Activated T-cell treated with anti-CD3 and anti-CD28 coated beads, Interleukin-2, amount 50 U/mL, for 4 hours (primary cell): ENCODE results near the gene ACTL9. TPM values are rescaled to one million over a fixed set of nuclear protein-coding genes. Genes with fewer than 3 reads are reported as not detected.

ENCODE experiments used
- ATAC-seq, 2 donors: fragments of 200-7000 bp; cut with Tn5 transposase; one replicate each; pipeline ENCODE4 v1.10.0; 2021
- DNase-seq: peaks from one replicate; pipeline ENCODE4 v3.0.0-alpha.2; 2020
- H3K27me3 Mint-ChIP-seq: one replicate; pipeline ENCODE4 v1.8.0; 2021; ENCODE audit warnings: low read depth, mixed read lengths
- H3K36me3 Mint-ChIP-seq: one replicate; pipeline ENCODE4 v1.8.0; 2022; ENCODE audit warnings: mixed read lengths; ENCODE audit not compliant: insufficient read depth
- H3K4me1 Mint-ChIP-seq: one replicate; pipeline ENCODE4 v1.8.0; 2021; ENCODE audit warnings: low read depth, mixed read lengths
- H3K4me3 Mint-ChIP-seq: one replicate; pipeline ENCODE4 v1.8.0; 2021; ENCODE audit warnings: mild to moderate bottlenecking, moderate library complexity, mixed read lengths
- H3K9me3 Mint-ChIP-seq: one replicate; pipeline ENCODE4 v1.8.0; 2021; ENCODE audit warnings: mixed read lengths
- total RNA-seq, 3 donors: library from RNA; stranded (reverse); gene quantifications; one replicate each; pipeline ENCODE4 v1.2.1, GENCODE V29; 2021

ACTL9 gene
- total RNA-seq, 3 donors from 2014 or later: not detected

- DNase-seq (no peak), ATAC-seq (no peak)
- no peaks in the 10 kb centered on the region for H3K9me3 Mint-ChIP-seq
- H3K4me3 Mint-ChIP-seq: no peak overlapping the region
- H3K36me3 Mint-ChIP-seq: no peaks in the 10 kb centered on the region
- peaks cover 6% of the 10 kb centered on the region for H3K27me3 Mint-ChIP-seq
- peaks cover 58% of the 10 kb centered on the region for H3K4me1 Mint-ChIP-seq
These were observed 743 bp downstream of the ACTL9 start for GRCh38 chr19:8697671-8698432.

- no peaks in the 10 kb centered on the region for H3K36me3 Mint-ChIP-seq
- ATAC-seq (no peak), DNase-seq (no peak)
- H3K4me1 Mint-ChIP-seq: peaks cover 51% of the 10 kb centered on the region
- peaks cover 7% of the 10 kb centered on the region for H3K27me3 Mint-ChIP-seq
- no peaks in the 10 kb centered on the region for H3K9me3 Mint-ChIP-seq
- H3K4me3 Mint-ChIP-seq: no peak overlapping the region
These were observed 1.6 kb downstream of the ACTL9 start for GRCh38 chr19:8696993-8697392.

- H3K27me3 Mint-ChIP-seq: peaks cover 10% of the 10 kb centered on the region
- ATAC-seq: no peak
- no peak overlapping the region for H3K4me3 Mint-ChIP-seq
- no peaks in the 10 kb centered on the region for H3K9me3 Mint-ChIP-seq
- DNase-seq: no peak
- H3K4me1 Mint-ChIP-seq: peaks cover 41% of the 10 kb centered on the region
- H3K36me3 Mint-ChIP-seq: no peaks in the 10 kb centered on the region
These were observed 2.7 kb downstream of the ACTL9 start for GRCh38 chr19:8695911-8696310.

GRCh38 chr19:8695501-8695900 lies 3.1 kb downstream of the ACTL9 start:
- H3K36me3 Mint-ChIP-seq: no peaks in the 10 kb centered on the region
- peaks cover 37% of the 10 kb centered on the region for H3K4me1 Mint-ChIP-seq
- ATAC-seq (no peak), DNase-seq (no peak)
- H3K9me3 Mint-ChIP-seq: no peaks in the 10 kb centered on the region
- no peak overlapping the region for H3K4me3 Mint-ChIP-seq
- H3K27me3 Mint-ChIP-seq: peaks cover 10% of the 10 kb centered on the region

GRCh38 chr19:8690753-8691539 lies 7.6 kb downstream of the ACTL9 start:
- no peak for ATAC-seq
- Mint-ChIP-seq H3K4me1 (peaks cover 16% of the 10 kb centered on the region), H3K27me3 (peaks cover 10% of the 10 kb centered on the region), H3K4me3 (no peak overlapping the region), H3K9me3 (no peaks in the 10 kb centered on the region), H3K36me3 (no peaks in the 10 kb centered on the region)
- no peak for DNase-seq

- Mint-ChIP-seq H3K9me3 (no peaks in the 10 kb centered on the region), H3K36me3 (no peaks in the 10 kb centered on the region), H3K4me1 (peaks cover 5% of the 10 kb centered on the region), H3K4me3 (no peak overlapping the region), H3K27me3 (peaks cover 5% of the 10 kb centered on the region)
- no peak for ATAC-seq
- DNase-seq: no peak
These were observed 9.7 kb downstream of the ACTL9 start for GRCh38 chr19:8688930-8689329.

- DNase-seq (no peak), ATAC-seq (no peak)
- Mint-ChIP-seq H3K9me3 (no peaks in the 10 kb centered on the region), H3K27me3 (peaks cover 1% of the 10 kb centered on the region), H3K36me3 (no peaks in the 10 kb centered on the region), H3K4me3 (no peak overlapping the region), H3K4me1 (peaks cover 4% of the 10 kb centered on the region)
These were observed 12.0 kb downstream of the ACTL9 start for GRCh38 chr19:8686549-8686948.

- H3K36me3 Mint-ChIP-seq: peaks cover 3% of the 10 kb centered on the region
- H3K27me3 Mint-ChIP-seq: peaks cover under 1% of the 10 kb centered on the region
- DNase-seq (no peak), ATAC-seq (no peak)
- H3K4me1 Mint-ChIP-seq: peaks cover 9% of the 10 kb centered on the region
- peaks cover 8% of the 10 kb centered on the region for H3K9me3 Mint-ChIP-seq
- no peak overlapping the region for H3K4me3 Mint-ChIP-seq
These were observed 14.3 kb downstream of the ACTL9 start for GRCh38 chr19:8684001-8684902.

- Mint-ChIP-seq H3K36me3 (peaks cover 5% of the 10 kb centered on the region), H3K9me3 (peaks cover 12% of the 10 kb centered on the region), H3K27me3 (no peaks in the 10 kb centered on the region), H3K4me3 (no peak overlapping the region), H3K4me1 (peaks cover 9% of the 10 kb centered on the region)
- ATAC-seq: no peak
- no peak for DNase-seq
These were observed 15.7 kb downstream of the ACTL9 start for GRCh38 chr19:8682931-8683330.

GRCh38 chr19:8682472-8682871 lies 16.1 kb downstream of the ACTL9 start:
- Mint-ChIP-seq H3K9me3 (peaks cover 14% of the 10 kb centered on the region), H3K27me3 (no peaks in the 10 kb centered on the region), H3K4me3 (no peak overlapping the region), H3K36me3 (peaks cover 5% of the 10 kb centered on the region), H3K4me1 (peaks cover 9% of the 10 kb centered on the region)
- no peak for ATAC-seq
- no peak for DNase-seq

GRCh38 chr19:8681345-8682029 lies 17.1 kb downstream of the ACTL9 start:
- Mint-ChIP-seq H3K36me3 (peaks cover 5% of the 10 kb centered on the region), H3K4me1 (peaks cover 9% of the 10 kb centered on the region), H3K27me3 (no peaks in the 10 kb centered on the region), H3K9me3 (peaks cover 14% of the 10 kb centered on the region), H3K4me3 (no peak overlapping the region)
- DNase-seq (no peak), ATAC-seq (no peak)

GRCh38 chr19:8680676-8681344 lies 17.8 kb downstream of the ACTL9 start:
- peaks cover 9% of the 10 kb centered on the region for H3K4me1 Mint-ChIP-seq
- H3K4me3 Mint-ChIP-seq: no peak overlapping the region
- H3K36me3 Mint-ChIP-seq: peaks cover 5% of the 10 kb centered on the region
- peaks cover 14% of the 10 kb centered on the region for H3K9me3 Mint-ChIP-seq
- no peak for DNase-seq
- H3K27me3 Mint-ChIP-seq: no peaks in the 10 kb centered on the region
- no peak for ATAC-seq

GRCh38 chr19:8678244-8678807 lies 20.3 kb downstream of the ACTL9 start:
- H3K36me3 Mint-ChIP-seq: peaks cover 5% of the 10 kb centered on the region
- no peak for DNase-seq
- H3K4me3 Mint-ChIP-seq: no peak overlapping the region
- no peak for ATAC-seq
- peaks cover 14% of the 10 kb centered on the region for H3K9me3 Mint-ChIP-seq
- no peaks in the 10 kb centered on the region for H3K27me3 Mint-ChIP-seq
- peaks cover 17% of the 10 kb centered on the region for H3K4me1 Mint-ChIP-seq
